Measurements from ENCODE around the gene EXOC4. TPM values are rescaled to one million over a fixed set of nuclear protein-coding genes. Genes with fewer than 3 reads are reported as not detected.

EXOC4 gene
- total and polyA plus RNA-seq, 7 experiments from 2014 or later, result 44.1 to 106 (median 74.2) TPM

- CTCF ChIA-PET, result no interaction called here
- Histone ChIP-seq H3K4me1 (ENCODE audit: control insufficient read depth in 2 of 2, insufficient read depth in 2 of 2, low read length in 2 of 2) (no peaks in the 10 kb centered on the region), H3K9me3 (ENCODE audit: control insufficient read depth in 2 of 3, low read length in 3 of 3) (no peaks in the 10 kb centered on the region), H3K27ac (ENCODE audit: low read depth, low read length) (no peak overlapping the region), H3K4me3 (ENCODE audit: low read length) (no peak overlapping the region), H3K36me3 (ENCODE audit: control insufficient read depth in 2 of 3, insufficient read depth in 3 of 3, low read length in 3 of 3) (peaks cover 0 to 14% (median 0%) of the 10 kb centered on the region in 3 experiments), H3K27me3 (ENCODE audit: control insufficient read depth in 2 of 2, insufficient read depth in 2 of 2, low read length in 2 of 2) (no peaks in the 10 kb centered on the region)
- no peaks in the 10 kb centered on the region for H3K27me3 Mint-ChIP-seq
- H3K4me3 Mint-ChIP-seq, result no peak overlapping the region
- H3K4me1 Mint-ChIP-seq, result no peaks in the 10 kb centered on the region
- H3K9me3 Mint-ChIP-seq, result peaks cover 0 to 7% (median 0%) of the 10 kb centered on the region in 11 donors
- intact Hi-C loops (cut with micrococcal nuclease), result no loop called here
- peaks cover 3 to 79% (median 50%) of the 10 kb centered on the region in 5 donors for H3K36me3 Mint-ChIP-seq
- no peak for DNase-seq
- no peak for ATAC-seq
- peak overlapping the region in 2 of 9 donors; percentile 7 to 43 for H3K27ac Mint-ChIP-seq
- POLR2A ChIA-PET, result no interaction called here
Observed at GRCh38 chr7:134009314-134010110, 756.6 kb downstream of the EXOC4 start.

DNA sequence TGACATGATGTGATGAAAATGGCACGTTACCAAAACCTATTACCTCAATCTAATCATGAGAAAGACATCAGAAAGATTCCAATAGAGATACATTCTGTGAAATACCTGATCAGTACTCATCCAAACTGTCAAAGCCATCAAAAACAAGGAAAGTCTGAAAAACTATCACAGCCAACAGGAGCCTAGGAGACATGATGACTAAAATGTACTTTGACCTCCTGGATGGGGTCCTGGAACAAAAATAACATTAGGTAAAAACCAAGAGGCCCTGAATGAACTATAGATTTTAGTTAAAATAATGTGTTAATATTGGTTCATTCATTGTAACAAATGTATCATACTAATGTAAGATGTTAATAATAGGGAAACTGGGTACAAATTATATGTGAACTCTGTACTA lies 760.4 kb downstream of the EXOC4 start:
- no peak overlapping the region for H3K27ac ChIP-seq (ENCODE audit: low read depth, low read length)
- H3K27me3 ChIP-seq (ENCODE audit: control insufficient read depth in 2 of 2, insufficient read depth in 2 of 2, low read length in 2 of 2), result no peaks in the 10 kb centered on the region
- intact Hi-C loops (cut with micrococcal nuclease), result no loop called here
- Mint-ChIP-seq H3K27me3 (no peaks in the 10 kb centered on the region), H3K36me3 (peaks cover 0 to 62% (median 36%) of the 10 kb centered on the region in 5 donors), H3K9me3 (no peaks in the 10 kb centered on the region), H3K4me1 (no peaks in the 10 kb centered on the region), H3K27ac (no peak overlapping the region), H3K4me3 (no peak overlapping the region)
- peaks cover 0 to 4% (median 0%) of the 10 kb centered on the region in 3 experiments for H3K36me3 ChIP-seq (ENCODE audit: control insufficient read depth in 2 of 3, insufficient read depth in 3 of 3, low read length in 3 of 3)
- H3K9me3 ChIP-seq (ENCODE audit: control insufficient read depth in 2 of 3, low read length in 3 of 3), result no peaks in the 10 kb centered on the region
- DNase-seq (no peak), ATAC-seq (no peak)
- H3K4me1 ChIP-seq (ENCODE audit: control insufficient read depth in 2 of 2, insufficient read depth in 2 of 2, low read length in 2 of 2), result no peaks in the 10 kb centered on the region
- no peak overlapping the region for H3K4me3 ChIP-seq (ENCODE audit: low read length)
- CTCF ChIA-PET, result no interaction called here
- POLR2A ChIA-PET, result no interaction called here

DNA sequence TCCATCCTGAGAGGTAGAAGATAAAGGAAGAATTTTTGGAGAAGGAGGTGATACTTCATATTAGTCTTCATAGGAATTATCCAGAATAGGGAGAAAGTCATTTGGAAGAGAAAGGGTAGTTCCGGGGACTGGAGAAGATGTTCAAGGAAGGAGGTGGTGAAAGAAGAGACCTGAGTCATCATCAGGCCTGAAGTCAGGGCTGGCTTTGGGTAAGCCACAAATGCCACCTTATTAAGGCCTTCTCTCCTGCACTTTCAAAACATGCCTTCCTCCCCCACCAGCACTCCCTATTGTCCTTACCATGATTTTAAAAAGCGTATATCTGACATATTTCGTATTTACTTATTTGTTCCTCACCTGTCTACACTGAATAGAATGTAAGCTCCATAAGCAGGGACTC lies 762.1 kb downstream of the EXOC4 start:
- H3K4me3 ChIP-seq (ENCODE audit: low read length), result no peak overlapping the region
- peaks cover 0 to 4% (median 0%) of the 10 kb centered on the region in 3 experiments for H3K36me3 ChIP-seq (ENCODE audit: control insufficient read depth in 2 of 3, insufficient read depth in 3 of 3, low read length in 3 of 3)
- DNase-seq, result no peak
- no peaks in the 10 kb centered on the region for H3K27me3 ChIP-seq (ENCODE audit: control insufficient read depth in 2 of 2, insufficient read depth in 2 of 2, low read length in 2 of 2)
- no peaks in the 10 kb centered on the region for H3K27me3 Mint-ChIP-seq
- POLR2A ChIA-PET, result no interaction called here
- H3K27ac Mint-ChIP-seq, result no peak overlapping the region
- ATAC-seq, result no peak
- CTCF ChIA-PET, result no interaction called here
- intact Hi-C loops (cut with micrococcal nuclease), result no loop called here
- H3K9me3 Mint-ChIP-seq, result peaks cover 0 to 2% (median 0%) of the 10 kb centered on the region in 11 donors
- H3K4me1 ChIP-seq (ENCODE audit: control insufficient read depth in 2 of 2, insufficient read depth in 2 of 2, low read length in 2 of 2), result no peaks in the 10 kb centered on the region
- H3K27ac ChIP-seq (ENCODE audit: low read depth, low read length), result no peak overlapping the region
- H3K4me3 Mint-ChIP-seq, result no peak overlapping the region
- H3K9me3 ChIP-seq (ENCODE audit: control insufficient read depth in 2 of 3, low read length in 3 of 3), result no peaks in the 10 kb centered on the region
- H3K4me1 Mint-ChIP-seq, result no peaks in the 10 kb centered on the region
- H3K36me3 Mint-ChIP-seq, result peaks cover 0 to 54% (median 33%) of the 10 kb centered on the region in 5 donors

- intact Hi-C loops (cut with micrococcal nuclease), result no loop called here
- Histone ChIP-seq H3K9me3 (ENCODE audit: control insufficient read depth in 2 of 3, low read length in 3 of 3) (no peaks in the 10 kb centered on the region), H3K4me1 (ENCODE audit: control insufficient read depth in 2 of 2, insufficient read depth in 2 of 2, low read length in 2 of 2) (no peaks in the 10 kb centered on the region), H3K4me3 (ENCODE audit: low read length) (no peak overlapping the region), H3K27me3 (ENCODE audit: control insufficient read depth in 2 of 2, insufficient read depth in 2 of 2, low read length in 2 of 2) (no peaks in the 10 kb centered on the region), H3K36me3 (ENCODE audit: control insufficient read depth in 2 of 3, insufficient read depth in 3 of 3, low read length in 3 of 3) (peaks cover 0 to 4% (median 0%) of the 10 kb centered on the region in 3 experiments), H3K27ac (ENCODE audit: low read depth, low read length) (no peak overlapping the region)
- peaks cover 0 to 48% (median 24%) of the 10 kb centered on the region in 5 donors for H3K36me3 Mint-ChIP-seq
- H3K4me3 Mint-ChIP-seq, result no peak overlapping the region
- ChIA-PET POLR2A (interaction anchor here (0.6 kb wide), 1 partner anchor 357 kb away, joined by 4 read pairs; no protein-coding TSS in a partner anchor), CTCF (no interaction called here)
- no peaks in the 10 kb centered on the region for H3K4me1 Mint-ChIP-seq
- H3K9me3 Mint-ChIP-seq, result peaks cover 0 to 2% (median 0%) of the 10 kb centered on the region in 11 donors
- no peak for DNase-seq
- no peaks in the 10 kb centered on the region for H3K27me3 Mint-ChIP-seq
- no peak for ATAC-seq
- no peak overlapping the region for H3K27ac Mint-ChIP-seq
Observed at GRCh38 chr7:134016223-134016941, 763.5 kb downstream of the EXOC4 start.

DNA sequence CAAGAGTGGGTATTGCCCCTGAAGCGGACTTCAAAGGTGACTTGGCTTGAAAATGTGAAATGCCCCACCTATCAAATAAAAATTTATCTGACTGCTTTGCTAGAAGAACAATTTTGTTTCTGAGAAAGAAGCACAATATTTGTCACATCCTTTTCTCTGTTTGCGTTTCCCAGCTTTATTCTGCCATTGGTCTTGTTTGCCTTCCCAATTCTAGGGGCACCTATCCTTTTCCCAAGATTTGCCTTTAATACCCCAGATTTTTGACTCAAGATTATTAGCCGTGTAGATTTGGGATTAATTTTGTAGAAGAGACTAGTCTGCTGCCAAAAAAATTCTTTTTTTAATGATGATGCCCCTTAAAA lies 764.0 kb downstream of the EXOC4 start:
- ChIA-PET POLR2A (no interaction called here), CTCF (no interaction called here)
- no peaks in the 10 kb centered on the region for H3K27me3 ChIP-seq (ENCODE audit: control insufficient read depth in 2 of 2, insufficient read depth in 2 of 2, low read length in 2 of 2)
- Mint-ChIP-seq H3K4me3 (no peak overlapping the region), H3K27ac (no peak overlapping the region), H3K36me3 (peaks cover 0 to 45% (median 18%) of the 10 kb centered on the region in 5 donors), H3K9me3 (peaks cover 0 to 2% (median 0%) of the 10 kb centered on the region in 11 donors), H3K4me1 (no peaks in the 10 kb centered on the region), H3K27me3 (no peaks in the 10 kb centered on the region)
- intact Hi-C loops (cut with micrococcal nuclease), result no loop called here
- peaks cover 0 to 3% (median 0%) of the 10 kb centered on the region in 3 experiments for H3K36me3 ChIP-seq (ENCODE audit: control insufficient read depth in 2 of 3, insufficient read depth in 3 of 3, low read length in 3 of 3)
- H3K9me3 ChIP-seq (ENCODE audit: control insufficient read depth in 2 of 3, low read length in 3 of 3), result no peaks in the 10 kb centered on the region
- DNase-seq, result no peak
- no peak overlapping the region for H3K27ac ChIP-seq (ENCODE audit: low read depth, low read length)
- no peak overlapping the region for H3K4me3 ChIP-seq (ENCODE audit: low read length)
- H3K4me1 ChIP-seq (ENCODE audit: control insufficient read depth in 2 of 2, insufficient read depth in 2 of 2, low read length in 2 of 2), result no peaks in the 10 kb centered on the region
- no peak for ATAC-seq

- peaks cover 0 to 2% (median 0%) of the 10 kb centered on the region in 11 donors for H3K9me3 Mint-ChIP-seq
- ChIA-PET CTCF (no interaction called here), POLR2A (no interaction called here)
- no peak overlapping the region for H3K4me3 Mint-ChIP-seq
- H3K4me1 ChIP-seq (ENCODE audit: control insufficient read depth in 2 of 2, insufficient read depth in 2 of 2, low read length in 2 of 2), result no peaks in the 10 kb centered on the region
- H3K36me3 Mint-ChIP-seq, result peaks cover 0 to 36% (median 11%) of the 10 kb centered on the region in 5 donors
- H3K27me3 Mint-ChIP-seq, result no peaks in the 10 kb centered on the region
- no peak overlapping the region for H3K27ac Mint-ChIP-seq
- no peak overlapping the region for H3K27ac ChIP-seq (ENCODE audit: low read depth, low read length)
- DNase-seq (no peak), ATAC-seq (no peak)
- H3K4me1 Mint-ChIP-seq, result no peaks in the 10 kb centered on the region
- H3K9me3 ChIP-seq (ENCODE audit: control insufficient read depth in 2 of 3, low read length in 3 of 3), result no peaks in the 10 kb centered on the region
- no peaks in the 10 kb centered on the region for H3K36me3 ChIP-seq (ENCODE audit: control insufficient read depth in 2 of 3, insufficient read depth in 3 of 3, low read length in 3 of 3)
- intact Hi-C loops (cut with micrococcal nuclease), result no loop called here
- H3K4me3 ChIP-seq (ENCODE audit: low read length), result no peak overlapping the region
- H3K27me3 ChIP-seq (ENCODE audit: control insufficient read depth in 2 of 2, insufficient read depth in 2 of 2, low read length in 2 of 2), result no peaks in the 10 kb centered on the region
Observed at GRCh38 chr7:134018306-134018705, 765.4 kb downstream of the EXOC4 start.

Data from naive thymus-derived CD4-positive, alpha-beta T cell (primary cell).